K562 (cell line): ENCODE results near the gene DYNLT2. TPM values are rescaled to one million over a fixed set of nuclear protein-coding genes. Genes with fewer than 3 reads are reported as not detected.

Experiments
- ARNT ChIP-seq, 2 experiments: fragments of 450-650 bp; IDR thresholded peaks; 2 replicates each; pipeline ENCODE4 v1.6.1; 2016; ENCODE audit warnings: mild to moderate bottlenecking in 1 of 2
- BCOR ChIP-seq: fragments of 450-650 bp; IDR thresholded peaks from 2 replicates; pipeline ENCODE4 v1.6.1; 2016
- CHD4 ChIP-seq: fragments of 200-600 bp; sonication (generic); IDR thresholded peaks from 3 replicates; pipeline ENCODE4 v1.6.1; 2012; ENCODE audit warnings: low read depth, mild to moderate bottlenecking, mixed read lengths, low read length, inconsistent platforms; ENCODE audit not compliant: insufficient read depth, insufficient replicate concordance, poor library complexity, severe bottlenecking
- ETV1 ChIP-seq: fragments of 450-650 bp; conservative IDR thresholded peaks from 2 replicates; pipeline ENCODE4 v1.6.1; 2016; ENCODE audit warnings: missing genetic modification characterization, control low read depth, low read depth, missing compliant biosample characterization
- IFI16 ChIP-seq: fragments of 250-450 bp; sonication (Bioruptor Pico); IDR thresholded peaks from 2 replicates; pipeline ENCODE4 v2.1.2; 2022; ENCODE audit warnings: mild to moderate bottlenecking, inconsistent platforms
- ILF3 ChIP-seq: fragments of 450-650 bp; IDR thresholded peaks from 2 replicates; pipeline ENCODE4 v1.6.1; 2018; ENCODE audit warnings: antibody characterized with exemption, mild to moderate bottlenecking, moderate library complexity, borderline replicate concordance
- LEF1 ChIP-seq: fragments of 450-650 bp; IDR thresholded peaks from 2 replicates; pipeline ENCODE4 v1.6.1; 2016; ENCODE audit warnings: mild to moderate bottlenecking
- NFATC3 ChIP-seq: fragments of 450-650 bp; IDR thresholded peaks from 2 replicates; pipeline ENCODE4 v1.6.1; 2017; ENCODE audit warnings: mild to moderate bottlenecking
- NR3C1 ChIP-seq: sonication (generic); formaldehyde crosslinking; IDR thresholded peaks from 2 replicates; pipeline ENCODE4 v1.8.1; 2022; ENCODE audit warnings: missing genetic modification reagents
- POLR3G ChIP-seq: IDR thresholded peaks from 2 replicates; pipeline ENCODE4 v1.6.1; 2011; ENCODE audit not compliant: insufficient read length, insufficient replicate concordance; ENCODE audit errors: extremely low read depth
- PPARD ChIP-seq: fragments of 250-450 bp; sonication (Bioruptor Pico); IDR thresholded peaks from 2 replicates; pipeline ENCODE4 v1.8.0; 2022; ENCODE audit warnings: inconsistent platforms, mild to moderate bottlenecking, moderate library complexity
- SAFB ChIP-seq: fragments of 200-400 bp; formaldehyde crosslinking; IDR thresholded peaks from 2 replicates; pipeline ENCODE4 v1.6.1; 2017; ENCODE audit warnings: low read depth, low read length, borderline replicate concordance
- WHSC1 ChIP-seq: IDR thresholded peaks from one replicate; pipeline ENCODE4 v1.6.1; 2012; ENCODE audit warnings: low read length, control low read depth, inconsistent platforms
- XRCC5 ChIP-seq: fragments of 200-400 bp; formaldehyde crosslinking; IDR thresholded peaks from 2 replicates; pipeline ENCODE4 v1.6.1; 2017; ENCODE audit warnings: low read depth, mild to moderate bottlenecking, low read length
- ZBTB8A ChIP-seq: fragments of 450-650 bp; IDR thresholded peaks from 2 replicates; pipeline ENCODE4 v1.6.1; 2018; ENCODE audit warnings: mild to moderate bottlenecking, moderate library complexity; ENCODE audit not compliant: partially characterized antibody
- ZNF146 ChIP-seq: IDR thresholded peaks from one replicate; pipeline ENCODE4 v1.6.1; 2018; ENCODE audit warnings: missing compliant biosample characterization; ENCODE audit not compliant: unreplicated experiment
- ZNF311 ChIP-seq: fragments of 250-450 bp; sonication (Bioruptor Pico); IDR thresholded peaks from 2 replicates; pipeline ENCODE4 v1.4.0; 2020; ENCODE audit warnings: mild to moderate bottlenecking, moderate library complexity
- ZNF57 ChIP-seq: fragments of 450-650 bp; formaldehyde crosslinking; IDR thresholded peaks from 2 replicates; pipeline ENCODE4 v1.4.0; 2020; ENCODE audit warnings: mild to moderate bottlenecking, moderate library complexity
- polyA plus RNA-seq, 8 experiments: library from polyadenylated mRNA; depleted of rRNA in 4 of 8; stranded (reverse) in 5 of 8; unstranded in 3 of 8; fragments of >200 nt; fragmentation: Nextera tagmentation in 2 of 8; fragmentation: Illumina TruSeq in 1 of 8; extraction: Ambion mirVana in 2 of 8; extraction: Trizol in 1 of 8; gene quantifications; 2 replicates each; pipeline versions ENCODE4 v1.2.1 to v1.2.3, GENCODE V29; 2011 to 2014; ENCODE audit warnings: inconsistent platforms in 1 of 8, missing spikeins in 1 of 8
- total RNA-seq, 7 experiments: library from RNA; depleted of rRNA in 6 of 7; stranded (reverse); fragments of >200 nt in 6 of 7; fragmentation: Illumina TruSeq in 2 of 7; extraction: Trizol in 2 of 7; gene quantifications; 2 replicates each; pipeline versions ENCODE4 v1.2.1 to v1.2.3, GENCODE V29; 2011 to 2021; ENCODE audit warnings: low replicate concordance in 1 of 7
- TF ChIP-seq, protein P1 (sequence below), 3 experiments: fragments of 200-800 bp in 1 of 3; fragments of 250-450 bp in 1 of 3; fragments of 450-650 bp in 1 of 3; sonication (Bioruptor Pico) in 1 of 3; sonication (Bioruptor generic) in 1 of 3; formaldehyde crosslinking in 1 of 3; IDR thresholded peaks; 2 replicates each; pipeline versions ENCODE4 v1.6.1 to v1.8.0; 2016 to 2022; ENCODE audit warnings: mild to moderate bottlenecking in 2 of 3, missing genetic modification characterization in 2 of 3, missing compliant biosample characterization in 1 of 3, moderate library complexity in 1 of 3
- TF ChIP-seq, protein P2 (sequence below): fragments of 450-650 bp; IDR thresholded peaks from 2 replicates; pipeline ENCODE4 v1.6.1; 2017; ENCODE audit warnings: antibody characterized with exemption, mild to moderate bottlenecking

Gene DYNLT2
- total and polyA plus RNA-seq, 9 of the 15 experiments (the other 6 are each of a cell fraction or from before 2014, with no cell fraction given): 2.0 to 12.8 (median 6.3) TPM

DNA sequence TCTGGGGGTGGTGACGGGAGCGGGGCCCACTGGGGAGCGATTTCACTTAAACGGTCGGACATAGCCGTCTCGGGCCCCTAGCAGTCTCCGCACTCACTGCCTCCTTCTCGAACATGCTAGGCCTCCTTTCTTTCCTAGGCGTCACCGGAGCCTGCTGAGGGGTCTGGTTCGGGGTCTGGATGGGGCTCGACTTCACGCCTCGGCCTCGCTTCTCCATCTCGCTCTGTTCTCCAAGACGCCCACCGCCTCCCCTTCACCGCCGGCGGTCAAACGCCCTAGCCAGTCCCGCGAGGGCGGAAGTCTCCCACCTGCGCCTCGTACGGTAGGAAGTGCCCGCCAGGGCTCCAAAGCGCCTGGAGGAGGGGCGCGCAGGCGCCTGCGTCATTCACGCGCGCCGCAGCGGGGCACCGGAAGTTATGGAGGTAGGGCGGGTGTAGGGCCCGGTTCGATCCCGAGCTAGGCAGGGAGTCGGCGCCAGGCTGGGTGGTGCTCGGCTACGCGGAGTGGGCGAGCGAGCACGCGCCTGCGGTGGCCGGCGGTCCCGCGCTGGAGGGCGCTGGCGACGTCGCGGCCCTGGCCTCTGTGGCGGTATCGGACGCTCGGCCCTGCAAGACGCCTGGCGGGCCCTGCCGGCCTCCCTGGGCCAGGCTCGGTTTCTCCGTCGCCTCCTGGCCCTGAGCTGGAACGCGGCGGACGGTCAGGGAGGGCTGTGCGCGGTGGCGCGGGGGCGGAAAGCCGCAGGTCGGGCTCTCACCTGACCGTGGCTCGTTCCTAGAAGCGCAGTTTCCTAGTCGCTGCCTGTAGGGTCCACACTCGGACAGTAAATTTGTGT lies at the start of gene DYNLT2, which contains the start of gene ERMARD (continued):
- TF ChIP-seq, protein P1, sequence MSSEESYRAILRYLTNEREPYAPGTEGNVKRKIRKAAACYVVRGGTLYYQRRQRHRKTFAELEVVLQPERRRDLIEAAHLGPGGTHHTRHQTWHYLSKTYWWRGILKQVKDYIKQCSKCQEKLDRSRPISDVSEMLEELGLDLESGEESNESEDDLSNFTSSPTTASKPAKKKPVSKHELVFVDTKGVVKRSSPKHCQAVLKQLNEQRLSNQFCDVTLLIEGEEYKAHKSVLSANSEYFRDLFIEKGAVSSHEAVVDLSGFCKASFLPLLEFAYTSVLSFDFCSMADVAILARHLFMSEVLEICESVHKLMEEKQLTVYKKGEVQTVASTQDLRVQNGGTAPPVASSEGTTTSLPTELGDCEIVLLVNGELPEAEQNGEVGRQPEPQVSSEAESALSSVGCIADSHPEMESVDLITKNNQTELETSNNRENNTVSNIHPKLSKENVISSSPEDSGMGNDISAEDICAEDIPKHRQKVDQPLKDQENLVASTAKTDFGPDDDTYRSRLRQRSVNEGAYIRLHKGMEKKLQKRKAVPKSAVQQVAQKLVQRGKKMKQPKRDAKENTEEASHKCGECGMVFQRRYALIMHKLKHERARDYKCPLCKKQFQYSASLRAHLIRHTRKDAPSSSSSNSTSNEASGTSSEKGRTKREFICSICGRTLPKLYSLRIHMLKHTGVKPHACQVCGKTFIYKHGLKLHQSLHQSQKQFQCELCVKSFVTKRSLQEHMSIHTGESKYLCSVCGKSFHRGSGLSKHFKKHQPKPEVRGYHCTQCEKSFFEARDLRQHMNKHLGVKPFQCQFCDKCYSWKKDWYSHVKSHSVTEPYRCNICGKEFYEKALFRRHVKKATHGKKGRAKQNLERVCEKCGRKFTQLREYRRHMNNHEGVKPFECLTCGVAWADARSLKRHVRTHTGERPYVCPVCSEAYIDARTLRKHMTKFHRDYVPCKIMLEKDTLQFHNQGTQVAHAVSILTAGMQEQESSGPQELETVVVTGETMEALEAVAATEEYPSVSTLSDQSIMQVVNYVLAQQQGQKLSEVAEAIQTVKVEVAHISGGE (CRISPR knock-in tag; IDR thresholded peaks at IDR 0.05): peak in 1 of 3 experiments; percentile 91; a peak in 2 of 6 replicates
- TF ChIP-seq ETV1 (tag) (peak; percentile 96), NR3C1 (CRISPR knock-in tag) (peak; percentile 91), ZNF57 (CRISPR knock-in tag) (no peak), BCOR (peak; percentile 54; the same call in 1 of the 2 replicates), ILF3 (no peak), IFI16 (CRISPR knock-in tag) (no peak), POLR3G (no peak), ZNF146 (CRISPR knock-in tag) (no peak), SAFB (no peak; the same call in 1 of the 2 replicates), WHSC1 (no peak), ZNF311 (no peak), CHD4 (no peak), LEF1 (no peak), XRCC5 (0 out of 2 replicates have a peak, but pooled peaks have one; percentile 18), PPARD (CRISPR knock-in tag) (no peak), ARNT (IDR thresholded peaks at IDR 0.05) (peak in 1 of 2 experiments; percentile 48; a peak in 1 of 4 replicates), ZBTB8A (no peak), NFATC3 (no peak)
- TF ChIP-seq, protein P2, sequence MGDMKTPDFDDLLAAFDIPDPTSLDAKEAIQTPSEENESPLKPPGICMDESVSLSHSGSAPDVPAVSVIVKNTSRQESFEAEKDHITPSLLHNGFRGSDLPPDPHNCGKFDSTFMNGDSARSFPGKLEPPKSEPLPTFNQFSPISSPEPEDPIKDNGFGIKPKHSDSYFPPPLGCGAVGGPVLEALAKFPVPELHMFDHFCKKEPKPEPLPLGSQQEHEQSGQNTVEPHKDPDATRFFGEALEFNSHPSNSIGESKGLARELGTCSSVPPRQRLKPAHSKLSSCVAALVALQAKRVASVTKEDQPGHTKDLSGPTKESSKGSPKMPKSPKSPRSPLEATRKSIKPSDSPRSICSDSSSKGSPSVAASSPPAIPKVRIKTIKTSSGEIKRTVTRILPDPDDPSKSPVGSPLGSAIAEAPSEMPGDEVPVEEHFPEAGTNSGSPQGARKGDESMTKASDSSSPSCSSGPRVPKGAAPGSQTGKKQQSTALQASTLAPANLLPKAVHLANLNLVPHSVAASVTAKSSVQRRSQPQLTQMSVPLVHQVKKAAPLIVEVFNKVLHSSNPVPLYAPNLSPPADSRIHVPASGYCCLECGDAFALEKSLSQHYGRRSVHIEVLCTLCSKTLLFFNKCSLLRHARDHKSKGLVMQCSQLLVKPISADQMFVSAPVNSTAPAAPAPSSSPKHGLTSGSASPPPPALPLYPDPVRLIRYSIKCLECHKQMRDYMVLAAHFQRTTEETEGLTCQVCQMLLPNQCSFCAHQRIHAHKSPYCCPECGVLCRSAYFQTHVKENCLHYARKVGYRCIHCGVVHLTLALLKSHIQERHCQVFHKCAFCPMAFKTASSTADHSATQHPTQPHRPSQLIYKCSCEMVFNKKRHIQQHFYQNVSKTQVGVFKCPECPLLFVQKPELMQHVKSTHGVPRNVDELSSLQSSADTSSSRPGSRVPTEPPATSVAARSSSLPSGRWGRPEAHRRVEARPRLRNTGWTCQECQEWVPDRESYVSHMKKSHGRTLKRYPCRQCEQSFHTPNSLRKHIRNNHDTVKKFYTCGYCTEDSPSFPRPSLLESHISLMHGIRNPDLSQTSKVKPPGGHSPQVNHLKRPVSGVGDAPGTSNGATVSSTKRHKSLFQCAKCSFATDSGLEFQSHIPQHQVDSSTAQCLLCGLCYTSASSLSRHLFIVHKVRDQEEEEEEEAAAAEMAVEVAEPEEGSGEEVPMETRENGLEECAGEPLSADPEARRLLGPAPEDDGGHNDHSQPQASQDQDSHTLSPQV: peak; percentile 86
